NB4 (cell line): ENCODE results near the gene CPNE4.

Experiments used
- DNase-seq: peaks from one replicate; pipeline ENCODE4 v3.0.0; 2010; ENCODE audit warnings: low read depth
- H3K4me3 ChIP-seq: one replicate; pipeline ENCODE4 v1.5.1; 2011; ENCODE audit warnings: mild to moderate bottlenecking, low read depth, low read length, moderate library complexity
- CTCF ChIP-seq: IDR thresholded peaks from one replicate; pipeline ENCODE4 v1.5.1; 2012; ENCODE audit warnings: low read depth, low read length
- MAX ChIP-seq: IDR thresholded peaks from 2 replicates; pipeline ENCODE4 v1.6.1; 2011; ENCODE audit warnings: low read depth, low read length
- MYC ChIP-seq: IDR thresholded peaks from 2 replicates; pipeline ENCODE4 v1.6.1; 2011; ENCODE audit warnings: low read depth, low read length
- POLR2A ChIP-seq: IDR thresholded peaks from 2 replicates; pipeline ENCODE4 v1.6.1; 2011; ENCODE audit warnings: mild to moderate bottlenecking; ENCODE audit not compliant: insufficient read length; ENCODE audit errors: extremely low read depth

CPNE4 gene

DNA sequence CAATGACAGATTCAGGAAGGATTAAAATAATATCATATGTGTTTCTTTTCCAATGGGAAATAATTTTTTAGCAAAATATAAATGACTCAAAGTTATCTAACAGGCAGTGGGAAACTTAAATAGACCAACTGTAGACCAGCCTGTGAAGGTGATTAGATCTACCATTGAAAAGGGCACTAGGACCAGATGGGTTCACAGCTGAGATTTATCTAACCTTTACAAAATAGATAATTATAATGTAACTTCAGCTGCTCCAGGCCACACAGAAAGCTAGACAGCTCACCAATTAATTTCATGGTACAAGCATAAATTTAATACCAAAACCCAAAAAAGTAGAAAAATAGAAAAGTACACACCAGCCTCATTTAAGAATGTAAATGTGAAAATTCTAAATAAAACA is 291.7 kb downstream of the CPNE4 start:
- H3K4me3 ChIP-seq = no peak overlapping the region
- no peak for DNase-seq
- TF ChIP-seq MYC = no peak
- TF ChIP-seq MAX = no peak
- no peak for TF ChIP-seq CTCF
- no peak for TF ChIP-seq POLR2A

DNA sequence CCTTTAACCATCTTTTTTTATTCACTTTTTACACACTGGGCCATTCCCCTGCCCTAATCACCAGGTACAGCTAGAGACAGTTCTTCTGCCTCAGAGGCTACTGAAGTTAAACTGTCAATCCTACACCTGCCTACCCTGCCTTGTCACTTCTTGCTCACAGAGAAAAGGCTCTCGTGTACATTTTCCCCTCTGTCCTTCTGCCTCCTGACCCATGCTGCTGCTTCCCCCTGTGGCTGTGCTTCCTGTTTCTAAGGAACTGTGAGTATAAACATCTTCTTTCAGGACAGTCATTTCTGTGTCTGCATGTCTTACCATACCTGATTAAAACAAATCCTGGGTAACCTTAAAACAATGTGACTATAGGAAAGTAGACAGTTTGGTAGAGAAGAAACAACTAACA is 295.6 kb downstream of the CPNE4 start:
- no peak for TF ChIP-seq CTCF
- TF ChIP-seq MYC = no peak
- TF ChIP-seq POLR2A = no peak
- no peak for TF ChIP-seq MAX
- DNase-seq = no peak
- no peak overlapping the region for H3K4me3 ChIP-seq

DNA sequence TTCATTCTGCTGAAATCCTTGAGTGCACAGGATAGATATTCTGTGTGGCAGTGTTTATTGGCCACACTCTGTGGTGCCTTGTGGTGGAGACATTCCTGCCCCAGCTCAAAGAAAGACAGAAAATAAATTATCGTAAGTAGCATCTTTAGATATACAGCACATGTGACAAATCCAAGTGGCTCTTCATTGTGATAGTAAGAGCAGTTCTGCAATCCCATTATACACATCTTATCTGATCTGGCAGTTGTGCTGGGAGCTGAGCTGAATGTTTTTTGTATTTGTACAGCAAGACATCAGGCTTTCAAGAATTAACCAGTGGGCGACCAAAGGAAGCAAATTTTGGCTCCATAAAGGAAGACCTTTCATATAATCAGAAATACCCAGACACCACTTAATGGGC is 296.7 kb downstream of the CPNE4 start:
- H3K4me3 ChIP-seq = no peak overlapping the region
- no peak for DNase-seq
- TF ChIP-seq MYC = no peak
- no peak for TF ChIP-seq POLR2A
- TF ChIP-seq CTCF = no peak
- TF ChIP-seq MAX = no peak

- DNase-seq = no peak
- TF ChIP-seq POLR2A = no peak
- no peak for TF ChIP-seq MYC
- no peak overlapping the region for H3K4me3 ChIP-seq
Observed at GRCh38 chr3:131735544-131735943, 299.3 kb downstream of the CPNE4 start.

DNA sequence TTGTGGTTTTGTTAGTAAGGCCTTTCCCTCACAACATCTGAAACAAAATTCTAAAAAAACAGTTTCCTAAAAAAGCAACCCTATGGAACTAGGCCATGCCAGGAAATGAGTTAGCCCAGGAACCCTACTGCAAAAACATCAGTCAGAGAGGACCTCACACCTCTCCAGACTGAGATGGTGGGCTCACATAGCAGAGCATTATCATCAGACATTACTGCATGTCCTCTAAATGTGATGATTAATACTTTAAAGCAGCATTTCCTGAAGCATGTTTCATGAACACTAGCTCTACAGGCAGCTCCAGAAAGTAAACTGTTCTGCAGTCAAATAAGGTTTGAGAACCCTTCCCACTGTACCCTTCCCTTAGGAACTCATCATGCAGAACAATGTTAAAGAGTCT is 299.7 kb downstream of the CPNE4 start:
- no peak for TF ChIP-seq MYC
- no peak for TF ChIP-seq POLR2A
- TF ChIP-seq CTCF = no peak
- TF ChIP-seq MAX = no peak
- DNase-seq = no peak
- no peak overlapping the region for H3K4me3 ChIP-seq

DNA sequence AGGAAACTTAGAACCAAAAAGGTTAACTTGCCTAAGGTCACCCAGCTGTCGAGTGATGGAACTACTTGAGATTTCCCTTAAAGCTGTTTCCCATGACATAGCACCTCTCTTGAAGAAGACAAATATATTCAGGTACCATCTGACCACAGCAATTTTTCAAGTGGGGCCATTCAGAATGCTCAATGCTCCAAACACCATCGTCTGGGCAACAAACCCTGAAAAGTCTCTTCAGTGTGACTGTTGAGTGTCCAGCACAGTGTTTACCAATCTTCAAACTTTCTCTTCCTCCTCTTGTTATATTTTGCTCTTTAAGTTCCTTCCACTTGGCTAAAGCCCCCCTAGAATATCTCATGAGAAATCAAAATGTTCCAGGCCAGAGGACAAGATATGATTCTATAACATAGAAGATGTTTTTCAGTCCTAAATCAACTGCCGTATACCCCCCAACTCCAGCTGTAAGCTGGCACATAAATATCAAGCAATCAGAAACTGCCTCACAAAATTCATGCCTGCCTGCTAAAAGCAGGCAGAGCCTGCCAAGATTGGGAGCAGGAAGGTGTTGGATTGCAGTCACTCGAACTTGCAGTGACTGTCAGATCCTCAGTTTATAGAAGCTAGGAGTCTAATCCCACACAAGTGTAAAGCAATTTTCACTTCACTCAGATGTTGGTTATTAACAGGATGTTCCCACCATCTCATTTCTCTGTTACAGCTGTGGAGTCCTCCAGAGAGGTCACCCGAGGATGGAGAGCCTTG is 301.6 kb downstream of the CPNE4 start:
- no peak for DNase-seq
- TF ChIP-seq MAX (no peak), CTCF (no peak), POLR2A (no peak), MYC (no peak)
- H3K4me3 ChIP-seq = no peak overlapping the region
